ENCODE results near the gene PCAT7. TPM values are rescaled to one million over a fixed set of nuclear protein-coding genes. Genes with fewer than 3 reads are reported as not detected.

The PCAT7 gene
- total and polyA plus RNA-seq, 10 of the 15 experiments (the other 5 are each of a cell fraction or from before 2014, with no cell fraction given) = 0.04 TPM; not detected in 9

DNA sequence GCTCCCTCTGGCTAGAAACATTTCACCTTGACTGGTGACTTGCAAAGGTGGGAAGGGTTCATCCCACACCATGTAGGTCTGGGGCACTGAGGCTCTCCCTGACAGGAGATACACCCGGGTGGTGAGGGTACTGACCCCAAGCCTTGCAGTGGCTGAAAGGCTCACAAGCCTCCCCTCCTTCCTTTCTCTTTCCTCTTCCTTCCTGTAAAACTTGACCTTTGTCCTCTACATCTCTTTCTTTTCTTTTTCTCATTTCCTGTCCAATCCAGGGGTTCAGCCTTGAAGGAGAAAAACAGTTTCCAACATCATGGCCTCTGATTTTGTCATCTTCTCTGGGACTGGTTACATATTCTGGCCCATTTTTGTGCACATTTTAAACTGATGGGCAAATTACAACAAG lies 22.2 kb downstream of the PCAT7 start:
- Histone ChIP-seq H3K9me3 (replicated peaks; ENCODE audit: control insufficient read depth, insufficient read depth, low read length) (no peaks in the 10 kb centered on the region), H3K79me2 (ENCODE audit: control insufficient read depth, insufficient read depth, low read length) (no peaks in the 10 kb centered on the region), H3K36me3 (ENCODE audit: control insufficient read depth in 2 of 2, insufficient read depth in 2 of 2, low read length in 1 of 2) (no peaks in the 10 kb centered on the region), H3K27me3 (replicated peaks in 1 of 2; ENCODE audit: control insufficient read depth in 2 of 2, insufficient read depth in 2 of 2, low read length in 1 of 2) (no peaks in the 10 kb centered on the region), H3K4me1 (ENCODE audit: control insufficient read depth, insufficient read depth, low read length) (no peaks in the 10 kb centered on the region; the same call in 1 of the 2 replicates), H3K4me2 (ENCODE audit: control insufficient read depth, insufficient read depth) (no peak overlapping the region), H4K20me1 (ENCODE audit: control insufficient read depth, insufficient read depth) (no peaks in the 10 kb centered on the region), H3K27ac (ENCODE audit: control insufficient read depth, insufficient read depth) (no peak overlapping the region), H2AFZ (ENCODE audit: control insufficient read depth, low read depth, low read length) (no peak overlapping the region), H3K4me3 (no peak overlapping the region), H3K9ac (ENCODE audit: control insufficient read depth, insufficient read depth, low read length) (no peak overlapping the region)
- in situ Hi-C loops (cut with MboI) = no loop called here
- intact Hi-C loops (cut with micrococcal nuclease; ENCODE audit: unreplicated experiment) = no loop called here
- 0 out of 2 replicates have a peak, but pooled peaks have one; percentile 27 for TF ChIP-seq NR2F1 (conservative IDR thresholded peaks at IDR 0.05)
- TF ChIP-seq DPF2 (IDR thresholded peaks at IDR 0.05) = no peak
- ChIA-PET POLR2A (no interaction called here), CTCF (no interaction called here), RAD21 (ENCODE audit: unreplicated experiment) (no interaction called here), SMC1A (ENCODE audit: uncharacterized antibody, unreplicated experiment) (interaction anchor here (1.1 kb wide), 1 partner anchor 9 kb away, joined by 4 read pairs; no protein-coding TSS in a partner anchor)
- 6% methylated on average over 1 of the region's 1 CpG for WGBS (ENCODE audit: insufficient coverage, insufficient replicate concordance, low lambda C conversion rate, missing lambda C conversion rate)
- BruUV-seq (replicated peaks) = no TSS peak
- FAIRE-seq = no peak
- no peak for ATAC-seq
- DNase-seq (ENCODE audit: low read depth, low spot score) = no peak

DNA sequence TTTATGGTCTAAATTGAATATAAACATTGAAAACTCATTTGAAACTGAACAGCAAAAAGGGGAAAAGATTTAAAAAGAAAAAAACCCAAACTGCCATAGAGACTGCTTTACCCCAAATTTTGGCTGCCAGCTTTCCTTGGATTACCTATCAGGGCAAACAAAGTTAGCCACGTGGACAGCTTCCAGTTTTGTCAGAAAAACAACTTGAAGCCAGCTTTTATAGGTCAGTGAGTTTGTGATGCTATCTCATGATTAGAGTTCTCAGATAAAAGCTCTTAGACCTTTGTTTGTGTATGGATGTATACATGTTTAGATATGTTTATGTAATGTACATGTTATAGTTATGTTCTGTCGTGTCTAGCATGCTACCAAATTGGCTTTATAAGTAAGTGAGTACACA lies 22.7 kb downstream of the PCAT7 start:
- SMC1A ChIA-PET (ENCODE audit: uncharacterized antibody, unreplicated experiment) = interaction anchor here (1.1 kb wide), 1 partner anchor 9 kb away, joined by 4 read pairs; no protein-coding TSS in a partner anchor
- POLR2A ChIA-PET = no interaction called here
- CTCF ChIA-PET = no interaction called here
- no peaks in the 10 kb centered on the region; the same call in 1 of the 2 replicates for H3K4me1 ChIP-seq (ENCODE audit: control insufficient read depth, insufficient read depth, low read length)
- no peak for TF ChIP-seq NFIC (IDR thresholded peaks at IDR 0.05; ENCODE audit: low read depth, low read length)
- TF ChIP-seq SMAD5 (IDR thresholded peaks at IDR 0.05; ENCODE audit: low read depth) = no peak
- no peak for TF ChIP-seq ZNF24 (IDR thresholded peaks at IDR 0.05)
- no peak for TF ChIP-seq HDAC2 (IDR thresholded peaks at IDR 0.05)
- TF ChIP-seq, protein P1, sequence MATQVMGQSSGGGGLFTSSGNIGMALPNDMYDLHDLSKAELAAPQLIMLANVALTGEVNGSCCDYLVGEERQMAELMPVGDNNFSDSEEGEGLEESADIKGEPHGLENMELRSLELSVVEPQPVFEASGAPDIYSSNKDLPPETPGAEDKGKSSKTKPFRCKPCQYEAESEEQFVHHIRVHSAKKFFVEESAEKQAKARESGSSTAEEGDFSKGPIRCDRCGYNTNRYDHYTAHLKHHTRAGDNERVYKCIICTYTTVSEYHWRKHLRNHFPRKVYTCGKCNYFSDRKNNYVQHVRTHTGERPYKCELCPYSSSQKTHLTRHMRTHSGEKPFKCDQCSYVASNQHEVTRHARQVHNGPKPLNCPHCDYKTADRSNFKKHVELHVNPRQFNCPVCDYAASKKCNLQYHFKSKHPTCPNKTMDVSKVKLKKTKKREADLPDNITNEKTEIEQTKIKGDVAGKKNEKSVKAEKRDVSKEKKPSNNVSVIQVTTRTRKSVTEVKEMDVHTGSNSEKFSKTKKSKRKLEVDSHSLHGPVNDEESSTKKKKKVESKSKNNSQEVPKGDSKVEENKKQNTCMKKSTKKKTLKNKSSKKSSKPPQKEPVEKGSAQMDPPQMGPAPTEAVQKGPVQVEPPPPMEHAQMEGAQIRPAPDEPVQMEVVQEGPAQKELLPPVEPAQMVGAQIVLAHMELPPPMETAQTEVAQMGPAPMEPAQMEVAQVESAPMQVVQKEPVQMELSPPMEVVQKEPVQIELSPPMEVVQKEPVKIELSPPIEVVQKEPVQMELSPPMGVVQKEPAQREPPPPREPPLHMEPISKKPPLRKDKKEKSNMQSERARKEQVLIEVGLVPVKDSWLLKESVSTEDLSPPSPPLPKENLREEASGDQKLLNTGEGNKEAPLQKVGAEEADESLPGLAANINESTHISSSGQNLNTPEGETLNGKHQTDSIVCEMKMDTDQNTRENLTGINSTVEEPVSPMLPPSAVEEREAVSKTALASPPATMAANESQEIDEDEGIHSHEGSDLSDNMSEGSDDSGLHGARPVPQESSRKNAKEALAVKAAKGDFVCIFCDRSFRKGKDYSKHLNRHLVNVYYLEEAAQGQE (IDR thresholded peaks at IDR 0.05; ENCODE audit: low read depth, low read length) = no peak
- TF ChIP-seq SUPT20H (IDR thresholded peaks at IDR 0.05; ENCODE audit: borderline replicate concordance, control insufficient read depth, low read depth, low read length) = no peak
- TF ChIP-seq, protein P2, sequence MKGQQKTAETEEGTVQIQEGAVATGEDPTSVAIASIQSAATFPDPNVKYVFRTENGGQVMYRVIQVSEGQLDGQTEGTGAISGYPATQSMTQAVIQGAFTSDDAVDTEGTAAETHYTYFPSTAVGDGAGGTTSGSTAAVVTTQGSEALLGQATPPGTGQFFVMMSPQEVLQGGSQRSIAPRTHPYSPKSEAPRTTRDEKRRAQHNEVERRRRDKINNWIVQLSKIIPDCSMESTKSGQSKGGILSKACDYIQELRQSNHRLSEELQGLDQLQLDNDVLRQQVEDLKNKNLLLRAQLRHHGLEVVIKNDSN (IDR thresholded peaks at IDR 0.05; ENCODE audit: borderline replicate concordance, extremely low read length, insufficient read depth, low read depth, low read length) = no peak
- no peak for TF ChIP-seq SMAD1 (IDR thresholded peaks at IDR 0.05; ENCODE audit: low read depth, partially characterized antibody)
- H4K20me1 ChIP-seq (ENCODE audit: control insufficient read depth, insufficient read depth) = no peaks in the 10 kb centered on the region
- H3K4me2 ChIP-seq (ENCODE audit: control insufficient read depth, insufficient read depth) = no peak overlapping the region
- no peak overlapping the region for H3K4me3 ChIP-seq
- 0% methylated on average over 2 of the region's 2 CpGs for WGBS (ENCODE audit: insufficient coverage, insufficient replicate concordance, low lambda C conversion rate, missing lambda C conversion rate)
- H3K79me2 ChIP-seq (ENCODE audit: control insufficient read depth, insufficient read depth, low read length) = no peaks in the 10 kb centered on the region
- in situ Hi-C loops (cut with MboI) = no loop called here
- RAD21 ChIA-PET (ENCODE audit: unreplicated experiment) = no interaction called here
- no peak overlapping the region for H3K9ac ChIP-seq (ENCODE audit: control insufficient read depth, insufficient read depth, low read length)
- no peaks in the 10 kb centered on the region for H3K36me3 ChIP-seq (ENCODE audit: control insufficient read depth in 2 of 2, insufficient read depth in 2 of 2, low read length in 1 of 2)
- no peak overlapping the region for H3K27ac ChIP-seq (ENCODE audit: control insufficient read depth, insufficient read depth)
- no peaks in the 10 kb centered on the region for H3K9me3 ChIP-seq (replicated peaks; ENCODE audit: control insufficient read depth, insufficient read depth, low read length)
- no peaks in the 10 kb centered on the region for H3K27me3 ChIP-seq (replicated peaks in 1 of 2; ENCODE audit: control insufficient read depth in 2 of 2, insufficient read depth in 2 of 2, low read length in 1 of 2)
- FAIRE-seq (no peak), ATAC-seq (no peak), DNase-seq (ENCODE audit: low read depth, low spot score) (no peak)
- no peak overlapping the region for H2AFZ ChIP-seq (ENCODE audit: control insufficient read depth, low read depth, low read length)
- intact Hi-C loops (cut with micrococcal nuclease; ENCODE audit: unreplicated experiment) = no loop called here
- no TSS peak for BruUV-seq (replicated peaks)

All from GM12878 (cell line).